Heart left ventricle (tissue), 16 donors: ENCODE data around the gene NR3C2. TPM values are rescaled to one million over a fixed set of nuclear protein-coding genes. Genes with fewer than 3 reads are reported as not detected.

Source experiments
- ATAC-seq, 4 donors: fragments of 200-7000 bp; cut with Tn5 transposase; one replicate each; pipeline ENCODE4 v1.9.1; 2020 to 2022; ENCODE audit warnings: moderate library complexity in 4 of 4, mild to moderate bottlenecking in 3 of 4, moderate number of reproducible peaks in 1 of 4
- DNase-seq, 5 donors: peaks; one replicate each; pipeline ENCODE4 v3.0.0-alpha.2; 2020
- H3K27ac ChIP-seq, 12 donors: fragments of 200-600 bp; sonication (generic) in 4 of 12; one replicate each; pipeline versions ENCODE4 v1.5.0 to v1.8.0; 2016 to 2022; ENCODE audit warnings: mild to moderate bottlenecking in 2 of 12
- H3K27me3 ChIP-seq, 9 donors: fragments of 200-600 bp; sonication (generic) in 2 of 9; one replicate each; pipeline versions ENCODE4 v1.5.1 to v1.8.0; 2016 to 2022; ENCODE audit warnings: mild to moderate bottlenecking in 3 of 9
- H3K36me3 ChIP-seq, 9 donors: fragments of 200-600 bp; sonication (generic) in 2 of 9; one replicate each; pipeline versions ENCODE4 v1.5.0 to v1.8.0; 2018 to 2022; ENCODE audit warnings: mild to moderate bottlenecking in 2 of 9
- H3K4me1 ChIP-seq, 12 donors: fragments of 200-600 bp; sonication (generic) in 4 of 12; one replicate each; pipeline versions ENCODE4 v1.5.0 to v1.8.0; 2016 to 2022; ENCODE audit warnings: mild to moderate bottlenecking in 3 of 12
- H3K4me3 ChIP-seq, 12 donors: fragments of 200-600 bp; sonication (generic) in 4 of 12; one replicate each; pipeline versions ENCODE4 v1.5.0 to v1.8.0; 2017 to 2022; ENCODE audit warnings: mild to moderate bottlenecking in 9 of 12, moderate library complexity in 4 of 12
- H3K9me3 ChIP-seq, 12 donors: fragments of 200-600 bp; sonication (generic) in 4 of 12; one replicate each; pipeline versions ENCODE4 v1.5.0 to v1.8.0; 2016 to 2022; ENCODE audit warnings: mild to moderate bottlenecking in 1 of 12
- POLR2A ChIP-seq, 2 donors: fragments of 450-650 bp; IDR thresholded peaks; one replicate each; pipeline ENCODE4 v1.6.1; 2017; ENCODE audit warnings: antibody characterized with exemption in 2 of 2, mild to moderate bottlenecking in 2 of 2, moderate library complexity in 2 of 2
- WGBS, 4 donors: extraction: QIAGEN DNeasy Blood & Tissue Kit in 2 of 4; methylation state at CpG; one replicate each; pipeline versions ENCODE4 v1.1.5 to v1.1.7; 2013 to 2018; 5-methylcytosine and 5-hydroxymethylcytosine counted together
- intact Hi-C, 10 donors: fragments of 100-400 bp; cut with DNase I; formaldehyde crosslinking; loops; one replicate each; pipeline versions ENCODE4 v1.11.1 to v1.14.2; 2022
- polyA plus RNA-seq, 2 donors: library from polyadenylated mRNA; stranded (reverse); fragments of 200-250 nt; gene quantifications; one replicate each; pipeline ENCODE4 v1.2.3, GENCODE V29; 2013
- total RNA-seq, 9 donors: library from RNA; depleted of rRNA in 2 of 9; stranded (reverse); fragments of >200 nt in 2 of 9; fragmentation: NEBNext Ultra II Directional in 3 of 9; extraction: Animal tissue kit (Norgen Biotek cat#: 25700) in 3 of 9; gene quantifications; one replicate each; pipeline versions ENCODE4 v1.1.0 to v1.2.4, GENCODE V29; 2016 to 2023
- TF ChIP-seq, protein P1 (sequence below), 12 donors: fragments of 200-600 bp; sonication (generic) in 4 of 12; IDR thresholded peaks; one replicate each; pipeline versions ENCODE4 v1.5.0 to v1.8.0; 2018 to 2022; ENCODE audit warnings: antibody characterized with exemption in 12 of 12, mild to moderate bottlenecking in 5 of 12
- donor health status: ischemic (EF 13 %, LVEDD 7.1; RV severe dilation, severe dysfunction).
- donor health status: healthy with polysubstance abuse.
- donor health status: DM: no; HTN: yes; CAD: no.
- donor health status: DM: no; HTN: no; CAD: no.
- donor health status: ischemic (EF 25% LVEDD 6.9; RV normal size, moderate dysfunction).
- donor health status: ischemic (EF 25% LVEDD 5.7; RV mildly dilated, moderate dysfunction).
- donor health status: healthy.
- donor health status: DM: yes; HTN: yes; CAD: no.
- donor health status: ischemic (EF 35%, LVEDD 5.7; RV mildly dilated, moderate dysfunction).
- donor health status: nonischemic (EF 11% LVEDD 7.7; RV severe dilation, severe dysfunction).
- donor health status: DM: yes; HTN: yes; CAD: no.
- donor health status: PGD.
- donor health status: ischemic (EF 29% LVEDD 5.4; RV normal size, mild dysfunction).
- donor health status: nonischemic (EF 23%, LVEDD 6.1; RV moderate dilation, normal function).

NR3C2 gene
- total and polyA plus RNA-seq, 11 donors: 3.6 to 26.5 (median 18.4) TPM

DNA sequence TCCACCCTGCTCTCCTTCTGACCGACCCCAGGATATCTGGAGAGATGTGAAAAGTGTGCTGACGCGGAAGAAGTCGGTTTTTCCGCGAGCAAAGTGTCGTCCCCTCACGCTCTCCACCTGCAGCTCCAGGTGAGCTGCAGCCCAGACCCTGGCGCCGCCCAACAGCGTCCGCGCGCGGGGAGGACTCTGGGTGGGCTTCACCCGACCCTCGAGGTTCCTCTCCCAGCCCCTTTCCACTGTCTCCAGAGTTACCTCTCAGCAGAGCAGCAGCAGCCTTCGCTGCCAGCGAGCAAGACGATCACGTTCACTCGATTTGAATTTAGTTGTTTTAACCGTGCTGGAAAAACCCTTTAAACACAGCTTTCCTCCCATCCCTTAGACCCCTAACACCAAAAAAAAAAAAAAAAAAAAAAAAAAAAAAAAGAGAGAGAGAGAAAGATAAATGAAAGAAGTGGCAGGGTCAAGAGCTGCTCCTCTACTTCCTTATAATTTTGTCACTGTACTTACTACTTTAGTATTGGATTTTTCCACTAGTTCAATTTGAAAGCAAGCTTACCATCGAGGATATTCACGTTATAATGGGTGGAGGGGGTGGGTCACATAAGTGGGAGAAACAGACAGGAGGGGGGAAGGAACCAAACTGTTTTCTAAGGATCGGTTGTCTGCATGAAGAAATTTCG is 758 bp upstream of the NR3C2 start:
- no peaks in the 10 kb centered on the region for H3K36me3 ChIP-seq
- H3K4me3 ChIP-seq: peak overlapping the region; percentile 87 to 99 (median 95)
- H3K27ac ChIP-seq: peak overlapping the region; percentile 81 to 98 (median 90)
- peaks cover 0 to 54% (median 39%) of the 10 kb centered on the region in 12 donors for H3K4me1 ChIP-seq
- peak in 2 of 4 donors; percentile 1 for ATAC-seq
- peak in 3 of 5 donors; percentile 39 to 68 (median 43) for DNase-seq
- intact Hi-C loops: loop anchor here in 8 of 10 donors (2.0 to 10.0 kb wide), 9 partner anchors 76 to 516 kb away; no protein-coding TSS in a partner anchor
- no peaks in the 10 kb centered on the region for H3K9me3 ChIP-seq
- TF ChIP-seq, protein P1, sequence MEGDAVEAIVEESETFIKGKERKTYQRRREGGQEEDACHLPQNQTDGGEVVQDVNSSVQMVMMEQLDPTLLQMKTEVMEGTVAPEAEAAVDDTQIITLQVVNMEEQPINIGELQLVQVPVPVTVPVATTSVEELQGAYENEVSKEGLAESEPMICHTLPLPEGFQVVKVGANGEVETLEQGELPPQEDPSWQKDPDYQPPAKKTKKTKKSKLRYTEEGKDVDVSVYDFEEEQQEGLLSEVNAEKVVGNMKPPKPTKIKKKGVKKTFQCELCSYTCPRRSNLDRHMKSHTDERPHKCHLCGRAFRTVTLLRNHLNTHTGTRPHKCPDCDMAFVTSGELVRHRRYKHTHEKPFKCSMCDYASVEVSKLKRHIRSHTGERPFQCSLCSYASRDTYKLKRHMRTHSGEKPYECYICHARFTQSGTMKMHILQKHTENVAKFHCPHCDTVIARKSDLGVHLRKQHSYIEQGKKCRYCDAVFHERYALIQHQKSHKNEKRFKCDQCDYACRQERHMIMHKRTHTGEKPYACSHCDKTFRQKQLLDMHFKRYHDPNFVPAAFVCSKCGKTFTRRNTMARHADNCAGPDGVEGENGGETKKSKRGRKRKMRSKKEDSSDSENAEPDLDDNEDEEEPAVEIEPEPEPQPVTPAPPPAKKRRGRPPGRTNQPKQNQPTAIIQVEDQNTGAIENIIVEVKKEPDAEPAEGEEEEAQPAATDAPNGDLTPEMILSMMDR (IDR thresholded peaks at IDR 0.05): no peak
- TF ChIP-seq POLR2A (IDR thresholded peaks at IDR 0.05): no peak
- 0% methylated on average over 13 to 27 of the region's 27 CpGs for WGBS, 4 donors
- peaks cover 0 to 25% (median 0%) of the 10 kb centered on the region in 9 donors for H3K27me3 ChIP-seq

DNA sequence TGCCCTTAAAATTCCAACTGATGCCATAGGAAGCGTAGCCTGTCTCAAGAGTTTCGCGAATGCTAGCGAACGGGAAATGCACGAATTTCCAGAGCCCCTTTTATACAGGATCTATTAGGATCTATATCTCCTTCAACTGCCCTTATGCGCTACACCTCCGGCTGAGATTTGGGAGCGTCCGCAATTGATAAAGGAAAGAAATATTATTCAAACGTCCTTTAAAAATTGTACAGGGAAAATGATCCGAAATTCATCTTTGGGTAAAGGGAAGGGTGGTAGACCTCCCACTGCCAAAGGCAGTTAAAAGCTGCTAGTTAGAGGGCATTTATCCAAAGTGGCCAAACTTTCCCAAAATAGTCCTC is 609 bp downstream of the NR3C2 start:
- 0 to 1% (median 0%) methylated on average over 12 of the region's 12 CpGs for WGBS, 4 donors
- Histone ChIP-seq H3K4me1 (peaks cover 0 to 51% (median 36%) of the 10 kb centered on the region in 12 donors), H3K27me3 (peaks cover 0 to 25% (median 0%) of the 10 kb centered on the region in 9 donors), H3K9me3 (no peaks in the 10 kb centered on the region), H3K27ac (peak overlapping the region; percentile 26 to 98 (median 86)), H3K4me3 (peak overlapping the region; percentile 82 to 99 (median 94)), H3K36me3 (no peaks in the 10 kb centered on the region)
- ATAC-seq (no peak), DNase-seq (no peak)
- no peak for TF ChIP-seq POLR2A (IDR thresholded peaks at IDR 0.05)
- TF ChIP-seq, protein P1 (IDR thresholded peaks at IDR 0.05): no peak
- intact Hi-C loops: loop anchor here in 8 of 10 donors (5.0 to 10.0 kb wide), 8 partner anchors 74 to 514 kb away; no protein-coding TSS in a partner anchor

DNA sequence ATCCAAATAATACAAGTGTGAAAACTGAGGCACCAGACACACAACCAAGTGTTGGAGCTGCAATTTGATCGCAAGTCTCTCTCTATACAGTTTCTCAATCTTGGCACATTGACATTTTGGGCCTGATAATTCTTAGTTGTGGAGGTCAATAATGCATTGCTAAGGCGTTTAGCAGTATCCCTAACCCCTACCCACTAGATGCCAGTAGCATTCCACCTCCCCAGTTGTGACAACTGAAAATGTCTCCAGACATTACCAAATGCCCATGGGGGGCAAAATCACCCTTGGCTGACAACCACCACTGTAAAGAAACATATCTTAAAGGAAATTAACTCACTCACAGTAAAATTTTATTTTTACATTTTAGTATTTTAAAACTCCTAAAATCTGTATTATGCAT is 4.2 kb downstream of the NR3C2 start:
- no peak for TF ChIP-seq POLR2A (IDR thresholded peaks at IDR 0.05)
- TF ChIP-seq, protein P1 (IDR thresholded peaks at IDR 0.05): no peak
- Histone ChIP-seq H3K4me1 (peaks cover 0 to 75% (median 56%) of the 10 kb centered on the region in 12 donors), H3K27me3 (peaks cover 0 to 7% (median 0%) of the 10 kb centered on the region in 9 donors), H3K27ac (no peak overlapping the region), H3K36me3 (peaks cover 0 to 10% (median 0%) of the 10 kb centered on the region in 9 donors), H3K4me3 (no peak overlapping the region), H3K9me3 (no peaks in the 10 kb centered on the region)
- WGBS, 4 donors: 87 to 98% (median 91%) methylated on average over 2 of the region's 2 CpGs
- ATAC-seq (no peak), DNase-seq (no peak)
- intact Hi-C loops: loop anchor here in 1 of 10 donors (10.0 kb wide), 1 partner anchor 93 kb away; no protein-coding TSS in a partner anchor

DNA sequence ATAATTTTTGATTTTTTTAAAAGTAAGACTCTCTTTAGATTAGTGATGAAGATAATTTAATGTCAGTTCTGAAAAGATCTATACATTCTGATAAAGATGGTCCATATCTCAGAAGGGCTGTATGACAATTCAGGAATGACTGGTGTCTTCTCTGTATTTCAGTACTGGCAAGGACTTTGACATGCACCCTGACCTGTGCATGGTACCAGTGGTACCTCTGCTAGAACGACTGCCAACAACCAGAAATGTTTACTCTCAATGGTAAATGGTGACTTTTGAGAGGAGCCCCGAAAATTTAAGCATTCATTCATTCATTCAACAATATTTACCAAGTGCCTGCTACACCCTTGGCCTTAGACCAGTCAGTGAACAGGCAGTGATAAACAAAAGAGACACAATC is 4.8 kb downstream of the NR3C2 start:
- peaks cover 0 to 7% (median 0%) of the 10 kb centered on the region in 9 donors for H3K27me3 ChIP-seq
- H3K27ac ChIP-seq: peak overlapping the region in 1 of 12 donors; percentile 35
- H3K4me1 ChIP-seq: peaks cover 0 to 75% (median 56%) of the 10 kb centered on the region in 12 donors
- 66 to 85% (median 82%) methylated on average over 2 of the region's 2 CpGs for WGBS, 4 donors
- DNase-seq (no peak), ATAC-seq (no peak)
- peaks cover 0 to 10% (median 0%) of the 10 kb centered on the region in 9 donors for H3K36me3 ChIP-seq
- no peaks in the 10 kb centered on the region for H3K9me3 ChIP-seq
- H3K4me3 ChIP-seq: no peak overlapping the region
- TF ChIP-seq, protein P1 (IDR thresholded peaks at IDR 0.05): no peak
- TF ChIP-seq POLR2A (IDR thresholded peaks at IDR 0.05): no peak
- intact Hi-C loops: loop anchor here in 1 of 10 donors (10.0 kb wide), 1 partner anchor 93 kb away; no protein-coding TSS in a partner anchor
